ENCODE results near the gene CBL.
"Not testable (repeated sequence)": the region's sequence is repeated elsewhere in the genome, so short reads cannot be mapped to it uniquely, and the experiment has no call there.

Gene CBL

DNA sequence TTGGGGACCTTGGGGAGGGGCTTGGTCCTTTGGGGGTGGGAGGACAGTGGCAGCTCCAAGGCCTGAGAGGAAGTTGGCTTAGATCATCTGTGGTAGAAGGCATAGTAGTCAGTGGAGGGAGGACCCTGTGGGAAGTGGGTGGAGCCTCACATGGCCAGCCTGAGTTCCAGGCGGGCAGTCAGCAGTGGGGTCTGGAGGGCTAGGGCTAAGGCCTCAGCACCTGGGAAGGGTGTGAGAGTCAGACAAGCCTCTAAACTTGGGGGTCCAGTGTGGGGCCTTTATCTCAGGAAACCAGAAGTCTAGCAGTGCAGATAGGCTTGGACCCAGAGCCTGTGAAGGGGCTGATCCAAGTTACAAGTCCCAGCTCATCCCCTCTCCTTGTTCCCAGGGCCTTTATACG, 33.6 kb upstream of the CBL start:
- H3K4me3 ChIP-seq (ENCODE audit: low read length) = no peak overlapping the region
- no peaks in the 10 kb centered on the region for H3K9me3 ChIP-seq (replicated peaks; ENCODE audit: low read length)
- H3K9ac ChIP-seq (ENCODE audit: low read depth, low read length) = no peak overlapping the region
- H3K27me3 ChIP-seq (ENCODE audit: control insufficient read depth, insufficient read depth, low read length) = no peaks in the 10 kb centered on the region
- H3K4me2 ChIP-seq (ENCODE audit: low read length) = no peak overlapping the region
- H3K36me3 ChIP-seq (ENCODE audit: insufficient read depth, low read length) = no peaks in the 10 kb centered on the region
- H3K4me1 ChIP-seq (ENCODE audit: control insufficient read depth, insufficient read depth, low read length) = peaks cover 12% of the 10 kb centered on the region

DNA sequence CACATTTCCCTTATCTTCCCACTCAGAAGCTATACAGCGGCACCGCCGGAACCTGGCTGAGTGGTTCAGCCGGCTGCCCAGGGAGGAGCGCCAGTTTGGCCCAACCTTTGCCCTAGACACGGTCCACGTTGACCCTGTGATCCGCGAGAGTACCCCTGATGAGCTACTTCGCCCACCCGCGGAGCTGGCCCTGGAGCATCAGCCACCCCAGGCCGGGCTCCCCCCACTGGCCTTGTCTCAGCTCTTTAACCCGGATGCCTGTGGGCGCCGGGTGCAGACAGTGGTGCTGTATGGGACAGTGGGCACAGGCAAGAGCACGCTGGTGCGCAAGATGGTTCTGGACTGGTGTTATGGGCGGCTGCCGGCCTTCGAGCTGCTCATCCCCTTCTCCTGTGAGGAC, 32.7 kb upstream of the CBL start:
- no peaks in the 10 kb centered on the region for H3K36me3 ChIP-seq (ENCODE audit: insufficient read depth, low read length)
- no peaks in the 10 kb centered on the region for H3K9me3 ChIP-seq (replicated peaks; ENCODE audit: low read length)
- no peak overlapping the region for H3K4me3 ChIP-seq (ENCODE audit: low read length)
- H3K9ac ChIP-seq (ENCODE audit: low read depth, low read length) = no peak overlapping the region
- no peak overlapping the region for H3K4me2 ChIP-seq (ENCODE audit: low read length)
- no peaks in the 10 kb centered on the region for H3K27me3 ChIP-seq (ENCODE audit: control insufficient read depth, insufficient read depth, low read length)
- H3K4me1 ChIP-seq (ENCODE audit: control insufficient read depth, insufficient read depth, low read length) = peaks cover 5% of the 10 kb centered on the region

DNA sequence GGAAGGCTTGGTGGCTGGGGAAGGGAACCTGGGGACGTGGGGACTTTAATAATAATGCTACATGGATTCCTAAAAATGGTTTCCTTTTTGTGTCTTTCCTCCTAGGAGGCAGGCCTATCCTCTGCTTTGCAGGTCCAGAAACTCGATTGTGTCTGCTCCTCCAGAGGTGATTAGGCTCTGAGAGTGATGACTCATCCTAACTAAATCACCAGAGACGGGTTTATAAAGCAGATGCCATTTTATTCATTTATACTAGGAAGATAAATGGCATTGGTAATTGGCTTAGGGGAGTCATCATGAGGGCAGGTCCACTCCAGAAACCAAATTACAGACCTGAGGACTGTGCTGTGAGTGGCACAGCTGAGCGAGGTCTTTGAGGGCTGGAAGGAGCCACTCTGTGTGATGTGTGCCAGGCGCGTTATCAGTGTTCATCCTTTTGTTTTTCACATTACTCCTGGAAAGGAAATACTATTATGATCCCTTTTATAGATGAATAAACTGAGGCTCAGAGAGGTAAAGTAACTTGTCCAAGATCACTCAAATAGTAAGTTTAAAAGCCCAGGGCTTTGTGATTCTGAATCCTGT, 30.6 kb upstream of the CBL start:
- no peaks in the 10 kb centered on the region for H3K36me3 ChIP-seq (ENCODE audit: insufficient read depth, low read length)
- H3K4me2 ChIP-seq (ENCODE audit: low read length) = no peak overlapping the region
- H3K9me3 ChIP-seq (replicated peaks; ENCODE audit: low read length) = no peaks in the 10 kb centered on the region
- no peaks in the 10 kb centered on the region for H3K27me3 ChIP-seq (ENCODE audit: control insufficient read depth, insufficient read depth, low read length)
- H3K4me1 ChIP-seq (ENCODE audit: control insufficient read depth, insufficient read depth, low read length) = no peaks in the 10 kb centered on the region
- no peak overlapping the region for H3K4me3 ChIP-seq (ENCODE audit: low read length)
- H3K9ac ChIP-seq (ENCODE audit: low read depth, low read length) = no peak overlapping the region

DNA sequence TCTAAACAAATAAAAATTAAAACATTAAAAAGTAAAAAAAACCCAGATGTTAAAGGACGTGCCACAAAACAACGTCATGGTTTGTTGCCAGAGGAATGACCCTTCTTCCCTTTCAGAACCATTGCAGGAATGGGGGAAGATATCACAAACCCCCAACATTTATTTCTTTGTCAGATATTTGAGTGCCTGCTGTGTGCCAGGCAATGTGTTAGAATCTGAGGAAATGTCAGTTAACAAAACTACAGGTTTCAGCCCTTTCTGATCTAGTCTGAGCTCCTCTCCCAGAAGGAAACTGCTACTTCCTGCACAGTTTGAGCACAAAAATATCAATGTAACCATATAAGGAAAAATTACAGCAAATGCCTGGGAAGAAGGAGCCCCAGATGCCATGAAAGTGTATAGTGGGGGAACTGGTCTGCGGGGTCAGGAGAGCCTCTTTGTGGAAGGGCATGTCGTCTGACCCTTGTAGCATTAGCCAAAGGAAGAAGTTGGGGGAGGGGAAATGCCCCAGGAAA, 27.9 kb upstream of the CBL start:
- no peak overlapping the region for H3K4me3 ChIP-seq (ENCODE audit: low read length)
- no peaks in the 10 kb centered on the region for H3K36me3 ChIP-seq (ENCODE audit: insufficient read depth, low read length)
- H3K27me3 ChIP-seq (ENCODE audit: control insufficient read depth, insufficient read depth, low read length) = no peaks in the 10 kb centered on the region
- no peak overlapping the region for H3K9ac ChIP-seq (ENCODE audit: low read depth, low read length)
- no peaks in the 10 kb centered on the region for H3K4me1 ChIP-seq (ENCODE audit: control insufficient read depth, insufficient read depth, low read length)
- no peak overlapping the region for H3K4me2 ChIP-seq (ENCODE audit: low read length)
- H3K9me3 ChIP-seq (replicated peaks; ENCODE audit: low read length) = no peaks in the 10 kb centered on the region

DNA sequence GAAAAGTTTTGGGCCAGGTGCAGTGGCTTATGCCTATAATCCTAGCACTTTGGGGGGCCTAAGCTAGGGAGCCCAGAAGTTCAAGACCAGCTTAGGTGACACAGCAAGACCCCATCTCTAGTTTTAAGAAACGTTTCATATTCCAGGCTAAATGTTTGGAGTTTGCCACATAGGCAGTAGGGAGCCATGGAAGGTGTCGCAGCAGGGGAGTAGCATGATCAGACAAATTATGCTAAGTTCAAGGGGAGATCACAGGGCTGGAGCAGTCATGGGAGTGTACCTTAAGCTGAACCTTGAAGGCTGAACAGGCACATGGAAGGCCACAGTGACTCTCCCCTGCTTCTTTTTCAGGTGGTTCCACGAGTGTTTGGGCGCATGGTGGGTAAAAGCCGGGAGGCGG, 26.8 kb upstream of the CBL start:
- Histone ChIP-seq H3K4me3 (ENCODE audit: low read length) (no peak overlapping the region), H3K4me1 (ENCODE audit: control insufficient read depth, insufficient read depth, low read length) (no peaks in the 10 kb centered on the region), H3K9me3 (replicated peaks; ENCODE audit: low read length) (no peaks in the 10 kb centered on the region), H3K27me3 (ENCODE audit: control insufficient read depth, insufficient read depth, low read length) (no peaks in the 10 kb centered on the region), H3K9ac (ENCODE audit: low read depth, low read length) (no peak overlapping the region), H3K36me3 (ENCODE audit: insufficient read depth, low read length) (no peaks in the 10 kb centered on the region), H3K4me2 (ENCODE audit: low read length) (no peak overlapping the region)

DNA sequence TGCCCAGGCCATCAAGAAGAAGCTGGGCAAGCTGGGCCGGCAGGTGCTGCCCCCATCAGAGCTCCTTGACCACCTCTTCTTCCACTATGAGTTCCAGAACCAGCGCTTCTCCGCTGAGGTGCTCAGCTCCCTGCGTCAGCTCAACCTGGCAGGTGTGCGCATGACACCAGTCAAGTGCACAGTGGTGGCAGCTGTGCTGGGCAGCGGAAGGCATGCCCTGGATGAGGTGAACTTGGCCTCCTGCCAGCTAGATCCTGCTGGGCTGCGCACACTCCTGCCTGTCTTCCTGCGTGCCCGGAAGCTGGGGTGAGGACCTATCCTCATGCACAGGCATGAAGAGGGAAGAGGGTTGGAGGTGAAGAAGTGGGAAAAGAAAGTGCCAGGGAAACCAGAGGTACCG, 26.2 kb upstream of the CBL start:
- H3K4me1 ChIP-seq (ENCODE audit: control insufficient read depth, insufficient read depth, low read length) = no peaks in the 10 kb centered on the region
- no peaks in the 10 kb centered on the region for H3K27me3 ChIP-seq (ENCODE audit: control insufficient read depth, insufficient read depth, low read length)
- H3K4me2 ChIP-seq (ENCODE audit: low read length) = no peak overlapping the region
- no peak overlapping the region for H3K4me3 ChIP-seq (ENCODE audit: low read length)
- H3K9me3 ChIP-seq (replicated peaks; ENCODE audit: low read length) = no peaks in the 10 kb centered on the region
- H3K9ac ChIP-seq (ENCODE audit: low read depth, low read length) = no peak overlapping the region
- no peaks in the 10 kb centered on the region for H3K36me3 ChIP-seq (ENCODE audit: insufficient read depth, low read length)

DNA sequence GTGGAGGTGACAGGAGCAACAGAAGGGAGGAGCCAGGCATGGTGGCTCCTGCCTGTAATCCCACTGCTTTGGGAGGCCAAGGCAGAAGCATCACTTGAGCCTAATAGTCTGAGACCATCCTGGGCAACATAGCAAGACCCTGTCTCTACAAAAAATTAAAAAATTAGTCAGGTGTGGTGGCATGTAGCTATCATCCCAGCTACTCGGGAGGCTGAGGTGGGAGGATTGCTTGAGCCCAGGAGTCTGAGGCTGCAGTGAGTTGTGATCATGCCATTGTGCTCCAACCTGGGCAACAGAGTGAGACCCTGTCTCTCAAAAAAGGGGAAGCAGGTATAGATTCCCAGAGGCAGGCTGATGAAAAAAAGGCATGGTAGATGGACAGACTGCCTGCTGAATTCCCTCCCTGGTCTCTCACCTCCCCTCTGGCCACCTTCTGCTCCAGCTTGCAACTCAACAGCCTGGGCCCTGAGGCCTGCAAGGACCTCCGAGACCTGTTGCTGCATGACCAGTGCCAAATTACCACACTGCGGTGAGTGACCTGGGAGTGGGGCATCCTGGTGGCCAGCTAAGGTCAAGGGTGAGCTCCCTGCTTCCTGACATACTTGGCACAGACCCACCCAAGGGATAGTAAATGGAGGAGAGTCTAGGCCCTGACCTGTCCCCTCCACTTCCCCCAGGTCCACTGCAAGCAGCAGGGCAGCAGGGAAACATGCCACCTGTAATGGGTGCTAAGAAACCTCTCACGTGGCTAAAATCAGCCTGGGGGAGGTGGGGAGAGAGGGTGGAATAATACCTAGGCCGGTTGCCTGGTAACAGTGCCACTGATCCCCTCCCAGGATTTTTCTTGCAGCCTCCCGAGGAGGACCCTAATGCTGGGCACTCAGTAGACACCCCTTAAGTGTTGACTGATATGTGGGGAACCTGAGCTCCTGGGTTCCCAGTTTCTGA, 25.1 kb upstream of the CBL start:
- Histone ChIP-seq H3K36me3 (ENCODE audit: insufficient read depth, low read length) (no peaks in the 10 kb centered on the region), H3K4me1 (ENCODE audit: control insufficient read depth, insufficient read depth, low read length) (no peaks in the 10 kb centered on the region), H3K4me3 (ENCODE audit: low read length) (no peak overlapping the region), H3K4me2 (ENCODE audit: low read length) (no peak overlapping the region), H3K9ac (ENCODE audit: low read depth, low read length) (no peak overlapping the region), H3K9me3 (replicated peaks; ENCODE audit: low read length) (no peaks in the 10 kb centered on the region), H3K27me3 (ENCODE audit: control insufficient read depth, insufficient read depth, low read length) (peaks cover 7% of the 10 kb centered on the region)

DNA sequence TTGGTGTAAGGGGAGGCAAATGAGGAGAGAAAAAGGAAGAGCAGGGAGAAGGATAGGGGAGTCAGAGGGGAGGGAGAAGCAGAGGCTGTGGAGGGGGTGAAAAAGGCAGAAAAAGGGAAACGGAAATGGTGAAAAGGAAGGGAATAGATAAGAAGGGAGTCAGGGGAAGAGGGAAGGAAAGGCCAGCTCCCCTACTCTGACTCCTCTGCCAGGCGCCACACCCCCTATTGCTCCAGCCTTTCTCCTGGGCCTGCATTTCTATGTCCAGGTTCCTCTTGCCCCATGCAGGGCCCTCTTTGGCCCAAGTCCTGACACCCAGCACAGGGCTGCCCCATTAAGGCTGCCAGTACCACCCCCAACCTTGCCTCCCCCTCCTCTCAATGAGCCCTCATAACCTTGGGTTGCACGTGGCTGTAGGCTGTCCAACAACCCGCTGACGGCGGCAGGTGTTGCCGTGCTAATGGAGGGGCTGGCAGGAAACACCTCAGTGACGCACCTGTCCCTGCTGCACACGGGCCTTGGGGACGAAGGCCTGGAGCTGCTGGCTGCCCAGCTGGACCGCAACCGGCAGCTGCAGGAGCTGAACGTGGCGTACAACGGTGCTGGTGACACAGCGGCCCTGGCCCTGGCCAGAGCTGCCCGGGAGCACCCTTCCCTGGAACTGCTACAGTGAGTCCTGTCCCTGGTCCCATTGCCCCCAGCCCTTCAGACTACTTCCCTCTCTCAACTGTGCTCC, 24.3 kb upstream of the CBL start:
- peaks cover 15% of the 10 kb centered on the region for H3K27me3 ChIP-seq (ENCODE audit: control insufficient read depth, insufficient read depth, low read length)
- no peaks in the 10 kb centered on the region for H3K4me1 ChIP-seq (ENCODE audit: control insufficient read depth, insufficient read depth, low read length)
- no peak overlapping the region for H3K4me2 ChIP-seq (ENCODE audit: low read length)
- no peaks in the 10 kb centered on the region for H3K36me3 ChIP-seq (ENCODE audit: insufficient read depth, low read length)
- no peak overlapping the region for H3K9ac ChIP-seq (ENCODE audit: low read depth, low read length)
- H3K9me3 ChIP-seq (replicated peaks; ENCODE audit: low read length) = no peaks in the 10 kb centered on the region
- no peak overlapping the region for H3K4me3 ChIP-seq (ENCODE audit: low read length)

DNA sequence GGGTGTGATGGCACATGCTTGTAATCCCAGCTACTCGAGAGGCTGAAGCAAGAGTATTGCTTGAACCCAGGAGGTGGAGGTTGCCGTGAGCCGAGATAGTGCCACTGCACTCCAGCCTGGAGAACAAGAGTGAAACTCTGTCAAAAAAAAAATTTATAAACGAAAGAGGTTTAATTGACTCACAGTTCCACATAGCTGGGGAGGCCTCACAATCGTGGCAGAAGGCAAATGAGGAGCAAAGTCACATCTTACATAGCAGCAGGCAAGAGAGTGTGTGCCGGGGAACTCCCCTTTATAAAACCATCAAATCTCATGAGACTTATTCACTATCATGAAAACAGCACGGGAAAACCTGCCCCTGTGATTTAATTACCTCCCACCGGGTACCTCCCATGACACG, 21.7 kb upstream of the CBL start:
- not testable (repeated sequence) for H3K36me3 ChIP-seq (ENCODE audit: insufficient read depth, low read length)

DNA sequence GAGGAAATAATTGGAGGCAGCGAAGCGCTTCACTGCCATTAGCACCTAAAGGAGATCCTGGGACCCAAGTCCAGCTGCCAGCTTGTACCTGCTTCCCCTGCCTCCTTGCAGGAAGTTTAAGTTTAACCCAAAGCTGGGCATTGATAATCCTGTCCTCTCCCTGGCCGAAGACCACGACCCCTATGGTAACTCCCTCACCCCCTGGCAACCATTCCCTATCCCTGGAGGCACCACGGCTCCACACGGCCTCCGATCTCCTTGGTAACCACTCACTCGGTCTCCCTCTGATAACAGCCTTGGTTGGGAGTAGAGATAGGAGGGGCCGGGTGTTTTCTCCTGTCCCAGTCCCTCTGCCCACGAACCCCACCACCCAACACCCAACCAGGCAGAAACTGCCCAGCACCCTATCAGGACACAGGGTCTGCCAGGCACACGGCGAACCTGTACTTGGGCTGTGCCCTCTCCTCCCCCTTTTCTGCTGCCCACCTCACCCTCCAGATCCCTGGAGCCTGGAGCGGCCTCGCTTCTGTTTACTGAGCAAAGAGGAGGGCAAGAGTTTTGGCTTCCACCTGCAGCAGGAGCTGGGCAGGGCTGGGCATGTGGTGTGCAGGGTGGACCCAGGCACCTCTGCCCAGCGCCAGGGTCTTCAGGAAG, 20.0 kb upstream of the CBL start:
- Histone ChIP-seq H3K4me1 (ENCODE audit: control insufficient read depth, insufficient read depth, low read length) (no peaks in the 10 kb centered on the region), H3K27me3 (ENCODE audit: control insufficient read depth, insufficient read depth, low read length) (peaks cover 36% of the 10 kb centered on the region), H3K4me3 (ENCODE audit: low read length) (no peak overlapping the region), H3K4me2 (ENCODE audit: low read length) (no peak overlapping the region), H3K9me3 (replicated peaks; ENCODE audit: low read length) (no peaks in the 10 kb centered on the region), H3K9ac (ENCODE audit: low read depth, low read length) (no peak overlapping the region), H3K36me3 (ENCODE audit: insufficient read depth, low read length) (no peaks in the 10 kb centered on the region)

More for the DNA sequence above, 21.7 kb upstream of the CBL start:
- H3K9ac ChIP-seq (ENCODE audit: low read depth, low read length); H3K4me2 ChIP-seq (ENCODE audit: low read length); H3K4me1 ChIP-seq (ENCODE audit: control insufficient read depth, insufficient read depth, low read length); H3K9me3 ChIP-seq (replicated peaks; ENCODE audit: low read length); H3K4me3 ChIP-seq (ENCODE audit: low read length): not testable (repeated sequence)
- peaks cover 26% of the 10 kb centered on the region for H3K27me3 ChIP-seq (ENCODE audit: control insufficient read depth, insufficient read depth, low read length)

All from skeletal muscle satellite cell (primary cell).